Progenitor cell of endocrine pancreas (in vitro differentiated cells): Measurements from ENCODE around the gene DNASE1L3. TPM values are rescaled to one million over a fixed set of nuclear protein-coding genes. Genes with fewer than 3 reads are reported as not detected.

Experiments
- DNase-seq: peaks from one replicate; pipeline ENCODE4 v3.0.0; 2021; ENCODE audit warnings: low spot score; ENCODE audit not compliant: unreplicated experiment
- H3K27ac Mint-ChIP-seq: 2 replicates; pipeline ENCODE4 v1.8.0; 2021; ENCODE audit warnings: mild to moderate bottlenecking, moderate library complexity, mixed read lengths
- H3K27me3 Mint-ChIP-seq: 2 replicates; pipeline ENCODE4 v1.8.0; 2021; ENCODE audit warnings: mixed read lengths
- H3K36me3 Mint-ChIP-seq: 2 replicates; pipeline ENCODE4 v1.8.0; 2022; ENCODE audit warnings: mixed read lengths; ENCODE audit not compliant: insufficient read depth
- H3K4me1 Mint-ChIP-seq: 2 replicates; pipeline ENCODE4 v1.8.0; 2021; ENCODE audit warnings: low read depth, mixed read lengths
- H3K4me3 Mint-ChIP-seq: 2 replicates; pipeline ENCODE4 v1.8.0; 2021; ENCODE audit warnings: low read depth, mild to moderate bottlenecking, moderate library complexity, mixed read lengths
- H3K9me3 Mint-ChIP-seq: 2 replicates; pipeline ENCODE4 v1.8.0; 2021; ENCODE audit warnings: low read depth, mixed read lengths
- CTCF ChIP-seq: fragments of 200-600 bp; sonication (generic); IDR thresholded peaks from one replicate; pipeline ENCODE4 v1.5.0; 2021; ENCODE audit warnings: antibody characterized with exemption, mild to moderate bottlenecking; ENCODE audit not compliant: unreplicated experiment
- total RNA-seq: library from RNA; stranded (reverse); gene quantifications from 2 replicates; pipeline ENCODE4 v1.2.1, GENCODE V29; 2021

The DNASE1L3 gene
- total RNA-seq, 1 donor from 2014 or later, result not detected

GRCh38 chr3:58154626-58155449 is 55.9 kb downstream of the DNASE1L3 start:
- no peak for TF ChIP-seq CTCF
- H3K27ac Mint-ChIP-seq, result peak overlapping the region; percentile 69
- H3K36me3 Mint-ChIP-seq, result peaks cover 16% of the 10 kb centered on the region
- H3K4me1 Mint-ChIP-seq, result no peaks in the 10 kb centered on the region
- no peaks in the 10 kb centered on the region for H3K9me3 Mint-ChIP-seq
- H3K4me3 Mint-ChIP-seq, result no peak overlapping the region
- DNase-seq, result no peak
- no peaks in the 10 kb centered on the region for H3K27me3 Mint-ChIP-seq

- no peak for DNase-seq
- no peak overlapping the region for H3K4me3 Mint-ChIP-seq
- H3K36me3 Mint-ChIP-seq, result peaks cover 27% of the 10 kb centered on the region
- no peaks in the 10 kb centered on the region for H3K9me3 Mint-ChIP-seq
- TF ChIP-seq CTCF, result no peak
- no peak overlapping the region for H3K27ac Mint-ChIP-seq
- H3K27me3 Mint-ChIP-seq, result no peaks in the 10 kb centered on the region
- H3K4me1 Mint-ChIP-seq, result no peaks in the 10 kb centered on the region
Measured at GRCh38 chr3:58153371-58153770, 57.4 kb downstream of the DNASE1L3 start.

- peaks cover 29% of the 10 kb centered on the region for H3K36me3 Mint-ChIP-seq
- no peak overlapping the region for H3K4me3 Mint-ChIP-seq
- no peaks in the 10 kb centered on the region for H3K4me1 Mint-ChIP-seq
- no peak for DNase-seq
- no peaks in the 10 kb centered on the region for H3K9me3 Mint-ChIP-seq
- no peaks in the 10 kb centered on the region for H3K27me3 Mint-ChIP-seq
- H3K27ac Mint-ChIP-seq, result no peak overlapping the region
- no peak for TF ChIP-seq CTCF
Measured at GRCh38 chr3:58152225-58153015, 58.4 kb downstream of the DNASE1L3 start.

- Mint-ChIP-seq H3K4me1 (no peaks in the 10 kb centered on the region), H3K27ac (no peak overlapping the region), H3K27me3 (no peaks in the 10 kb centered on the region), H3K9me3 (no peaks in the 10 kb centered on the region), H3K4me3 (no peak overlapping the region), H3K36me3 (peaks cover 30% of the 10 kb centered on the region)
- no peak for DNase-seq
- no peak for TF ChIP-seq CTCF
Measured at GRCh38 chr3:58151637-58152036, 59.1 kb downstream of the DNASE1L3 start.

GRCh38 chr3:58150810-58151199 is 60.0 kb downstream of the DNASE1L3 start:
- TF ChIP-seq CTCF, result no peak
- H3K9me3 Mint-ChIP-seq, result no peaks in the 10 kb centered on the region
- H3K4me1 Mint-ChIP-seq, result no peaks in the 10 kb centered on the region
- peaks cover 30% of the 10 kb centered on the region for H3K36me3 Mint-ChIP-seq
- no peak overlapping the region for H3K27ac Mint-ChIP-seq
- no peaks in the 10 kb centered on the region for H3K27me3 Mint-ChIP-seq
- H3K4me3 Mint-ChIP-seq, result no peak overlapping the region
- no peak for DNase-seq
